Measurements from ENCODE around the gene AKAP11.
"Not testable (repeated sequence)": the region's sequence is repeated elsewhere in the genome, so short reads cannot be mapped to it uniquely, and the experiment has no call there.

AKAP11 gene, protein sequence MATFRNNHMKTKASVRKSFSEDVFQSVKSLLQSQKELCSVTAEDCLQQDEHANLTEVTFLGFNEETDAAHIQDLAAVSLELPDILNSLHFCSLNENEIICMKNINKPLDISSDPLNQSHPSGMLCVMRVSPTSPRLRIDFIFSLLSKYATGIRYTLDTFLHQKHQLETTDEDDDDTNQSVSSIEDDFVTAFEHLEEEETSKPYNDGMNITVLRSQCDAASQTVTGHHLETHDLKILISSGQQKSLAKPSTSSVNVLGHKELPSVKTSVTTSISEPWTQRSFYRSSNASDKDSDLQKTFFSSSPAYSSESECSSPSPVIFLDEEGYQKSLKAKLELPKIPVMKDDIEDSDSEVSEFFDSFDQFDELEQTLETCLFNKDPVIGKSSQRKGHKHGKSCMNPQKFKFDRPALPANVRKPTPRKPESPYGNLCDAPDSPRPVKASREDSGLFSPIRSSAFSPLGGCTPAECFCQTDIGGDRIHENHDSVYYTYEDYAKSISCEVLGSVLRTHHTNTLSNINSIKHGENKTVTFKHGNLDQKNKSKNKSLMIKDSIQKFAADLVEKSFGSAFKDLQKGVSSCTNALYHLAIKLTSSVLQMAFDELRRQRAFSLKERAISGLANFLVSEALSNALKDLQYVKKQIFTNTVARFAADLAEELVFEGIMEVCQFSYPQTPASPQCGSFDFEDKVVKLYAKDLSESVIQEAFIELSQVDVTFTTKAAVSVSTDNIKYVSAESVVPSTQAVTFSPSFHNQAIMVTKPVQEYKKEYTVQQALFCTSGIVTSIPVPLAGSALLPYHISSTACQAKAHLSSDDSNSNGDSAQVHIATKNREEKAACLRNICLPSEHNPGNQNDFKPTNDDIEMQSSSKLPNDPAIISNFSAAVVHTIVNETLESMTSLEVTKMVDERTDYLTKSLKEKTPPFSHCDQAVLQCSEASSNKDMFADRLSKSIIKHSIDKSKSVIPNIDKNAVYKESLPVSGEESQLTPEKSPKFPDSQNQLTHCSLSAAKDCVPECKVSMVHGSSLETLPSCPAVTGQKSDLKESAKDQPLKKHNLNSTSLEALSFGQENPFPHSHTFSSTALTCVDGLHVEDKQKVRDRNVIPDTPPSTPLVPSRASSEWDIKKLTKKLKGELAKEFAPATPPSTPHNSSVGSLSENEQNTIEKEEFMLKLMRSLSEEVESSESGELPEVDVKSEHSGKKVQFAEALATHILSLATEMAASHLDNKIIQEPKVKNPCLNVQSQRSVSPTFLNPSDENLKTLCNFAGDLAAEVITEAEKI (N-terminal part only)

DNA sequence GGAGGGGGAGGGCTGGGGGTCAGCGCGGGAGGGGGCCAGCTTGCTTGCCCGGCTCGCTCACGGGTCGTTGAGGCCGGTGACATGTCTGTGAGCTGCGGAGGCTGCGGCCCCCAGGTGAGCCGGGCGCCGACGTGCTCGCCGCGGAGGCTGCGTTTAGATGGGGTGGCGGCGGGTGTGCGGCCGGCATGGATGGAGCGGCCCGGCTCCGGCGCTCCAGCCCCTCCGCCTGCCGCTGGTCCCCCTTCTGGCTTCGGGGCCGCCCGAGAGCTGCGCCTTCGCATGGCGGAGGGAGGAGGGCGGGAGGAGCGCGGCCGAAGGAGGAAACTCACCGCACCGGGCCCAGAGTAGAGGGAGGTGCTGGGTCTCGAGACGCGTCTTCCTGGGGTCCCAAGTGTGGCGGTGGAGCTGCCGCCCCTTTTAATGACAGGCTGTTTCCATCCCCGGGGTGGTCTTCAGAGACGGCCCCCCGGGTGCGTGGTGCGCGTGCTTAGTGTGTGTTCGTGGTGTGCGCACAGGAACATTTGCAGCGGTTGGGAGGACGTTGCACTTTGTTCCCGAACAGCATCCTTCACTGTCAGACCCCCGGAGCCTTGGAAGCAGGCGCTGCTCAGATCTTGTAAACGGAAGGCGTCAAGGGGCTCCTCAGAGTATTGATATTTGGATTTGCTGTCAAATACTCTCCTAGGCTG is at the start of gene AKAP11:
Gene AKAP11, plus strand, starts transcription at position 38 of the 689 bp plus-strand sequence. CDS start 14,197 bp downstream, outside the sequence.
- peak in 1 of 2 experiments; percentile 47 for DNase-seq

DNA sequence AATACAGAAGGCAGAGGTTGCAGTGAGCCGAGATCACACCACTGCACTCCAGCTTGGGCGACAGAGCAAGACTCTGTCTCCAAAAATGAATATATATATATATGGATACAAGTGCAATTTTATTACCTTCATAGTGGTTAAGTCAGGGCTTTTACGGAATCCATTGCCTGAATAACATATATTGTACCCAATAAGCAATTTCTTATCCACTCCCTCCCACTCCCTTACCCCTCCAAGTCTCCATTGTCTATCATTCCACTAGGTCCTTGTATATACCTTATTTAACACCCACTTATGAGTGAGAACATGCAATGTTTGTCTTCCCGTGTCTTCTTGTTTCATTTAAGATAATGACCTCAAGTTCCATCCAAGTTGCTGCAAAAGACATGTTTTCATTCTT is 48.3 kb upstream of the AKAP11 start:
- no peak for DNase-seq

DNA sequence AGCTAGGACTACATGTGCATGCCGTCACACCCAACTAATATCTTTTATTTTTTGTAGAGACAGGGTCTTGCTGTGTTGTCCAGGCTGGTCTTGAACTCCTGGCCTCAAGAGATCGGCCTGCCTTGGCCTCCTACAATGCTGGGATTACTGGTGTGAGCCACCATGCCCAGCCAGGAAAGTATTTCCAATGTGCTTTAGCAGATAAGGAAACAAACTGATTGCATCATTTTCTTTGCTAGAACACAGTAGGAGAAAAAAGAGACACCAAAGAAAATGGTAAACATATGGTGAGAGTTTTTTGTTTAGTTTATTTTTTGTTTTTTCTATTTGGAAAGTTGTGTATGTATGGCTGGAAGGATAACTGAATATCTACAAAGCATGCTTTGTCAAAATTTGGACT is 46.9 kb upstream of the AKAP11 start:
- DNase-seq = no peak

DNA sequence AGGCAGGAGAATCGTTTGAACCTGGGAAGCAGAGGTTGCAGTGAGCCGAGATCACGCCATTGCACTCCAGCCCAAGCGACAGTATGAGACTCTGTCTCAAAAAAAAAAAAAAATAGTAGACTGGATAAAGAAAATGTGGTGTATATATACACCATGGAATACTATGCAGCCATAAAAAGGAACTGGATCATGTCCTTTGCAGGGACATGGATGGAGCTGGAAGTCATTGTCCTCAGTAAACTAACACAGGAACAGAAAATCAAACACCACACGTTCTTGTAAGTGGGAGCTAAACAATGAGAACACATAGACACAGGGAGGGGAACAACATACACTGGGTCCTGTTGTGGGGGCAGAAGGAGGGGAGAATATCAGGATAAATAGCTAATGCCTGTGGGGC is 45.2 kb upstream of the AKAP11 start:
- DNase-seq = not testable (repeated sequence)

DNA sequence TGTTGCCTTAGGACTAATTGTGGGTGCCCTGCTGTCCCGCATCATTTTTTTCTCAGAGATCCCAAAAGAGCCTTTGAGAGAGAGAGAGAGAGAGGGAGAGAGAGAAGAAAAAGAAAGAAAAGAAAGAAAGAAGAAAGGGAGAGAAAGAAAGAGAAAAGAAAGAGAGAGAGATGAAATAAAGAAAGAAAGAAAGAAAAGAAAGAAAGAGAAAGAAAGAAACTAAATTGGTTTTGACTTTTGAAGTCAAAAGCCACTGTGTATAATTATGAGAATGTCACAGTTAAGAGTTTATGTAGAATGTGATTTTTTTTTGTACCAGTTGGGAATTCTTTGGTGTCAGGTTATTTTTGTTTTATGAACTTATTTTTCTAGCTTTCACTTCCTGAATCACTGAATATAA is 43.4 kb upstream of the AKAP11 start:
- no peak for DNase-seq

DNA sequence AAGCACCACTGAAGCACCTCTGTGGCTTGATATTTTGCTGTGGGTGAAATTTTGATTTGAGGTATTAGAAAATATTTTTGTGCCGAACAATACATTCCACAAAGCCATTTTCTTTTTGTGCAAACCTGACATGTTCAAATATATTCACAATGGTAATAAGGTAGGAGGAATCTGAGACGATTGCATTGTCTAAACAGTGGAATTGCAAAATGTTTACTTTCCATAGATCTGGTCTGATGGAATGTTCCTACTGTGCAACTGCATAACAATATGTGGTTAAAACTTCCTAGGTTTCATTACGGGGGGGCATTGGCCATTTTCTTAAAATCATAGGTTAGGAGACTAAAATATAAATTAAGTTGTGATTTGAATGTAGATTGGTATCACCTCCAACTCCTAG is 42.7 kb upstream of the AKAP11 start:
- no peak for DNase-seq

DNA sequence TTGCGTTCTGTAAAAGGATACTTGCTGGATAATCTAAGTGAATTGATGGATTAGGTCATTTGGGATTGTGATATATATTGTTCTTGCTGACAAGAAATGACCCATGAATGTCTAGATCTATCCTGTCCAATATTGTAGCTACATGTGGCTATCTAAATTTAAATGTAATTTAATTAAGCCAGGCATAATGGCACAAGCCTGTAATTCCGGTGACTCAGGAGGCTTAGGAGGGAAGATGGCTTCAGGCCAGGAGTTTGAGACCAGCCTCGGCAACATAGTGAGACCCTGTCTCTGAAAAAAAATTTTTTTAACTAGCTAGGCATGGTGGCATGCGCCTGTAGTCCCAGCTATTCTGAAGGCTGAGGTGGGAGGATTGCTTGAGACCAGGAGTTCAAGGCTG is 39.3 kb upstream of the AKAP11 start:
- DNase-seq = no peak

DNA sequence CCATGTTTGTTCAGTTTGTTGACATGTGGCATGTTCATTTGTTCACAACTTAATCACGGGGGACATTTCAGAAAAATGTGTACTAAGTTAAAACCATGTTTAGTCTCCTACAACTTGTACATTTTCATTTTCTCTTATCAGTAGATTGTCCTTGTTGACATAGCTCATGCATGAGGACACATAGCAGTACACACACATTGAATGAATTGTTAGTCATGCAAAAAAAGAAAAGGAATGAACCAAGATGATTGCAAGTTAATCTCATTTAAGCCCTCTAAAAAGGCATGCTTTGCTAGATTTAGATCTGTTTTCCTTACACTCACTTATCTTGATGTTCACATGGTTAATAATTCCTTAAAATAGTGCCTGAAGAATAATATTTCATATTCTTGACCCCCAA is 38.2 kb upstream of the AKAP11 start:
- no peak for DNase-seq

DNA sequence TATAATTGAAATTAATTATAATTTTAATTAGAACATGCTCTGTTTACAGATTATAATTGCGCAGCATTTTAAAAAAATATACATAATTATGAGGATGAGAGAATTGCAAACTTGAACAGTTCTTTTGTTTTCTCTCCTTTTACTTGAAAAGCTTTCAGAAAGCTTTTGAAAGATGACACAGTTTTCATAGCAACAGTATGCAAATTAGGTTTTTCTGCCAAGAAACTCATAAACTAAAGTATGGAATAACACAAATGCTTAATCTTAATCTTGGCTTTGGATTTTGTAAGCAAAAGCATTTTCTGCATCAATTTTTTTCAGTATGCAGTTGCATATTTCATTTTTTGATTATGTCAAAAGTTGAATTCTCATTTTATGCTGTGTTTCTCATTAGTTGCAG is 32.8 kb upstream of the AKAP11 start:
- DNase-seq = no peak

DNA sequence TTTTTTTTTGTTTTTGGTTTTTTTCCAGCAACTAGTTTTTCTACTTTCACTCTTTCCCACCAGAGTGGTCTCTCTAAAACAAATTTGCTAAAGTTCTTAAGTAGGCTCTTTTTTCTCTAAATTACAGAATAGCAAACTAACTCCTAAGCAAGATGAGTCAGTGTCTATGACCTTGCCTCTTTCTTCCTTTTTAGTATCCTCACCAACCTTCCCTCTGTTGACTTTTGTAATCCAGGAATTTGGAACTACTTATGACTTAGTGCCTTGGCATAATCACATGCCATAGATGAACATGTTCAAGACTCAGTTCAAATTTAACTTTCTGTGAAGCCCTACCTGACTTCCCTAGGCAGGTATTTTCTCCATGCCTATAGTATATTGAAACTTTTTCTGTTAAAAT is 32.3 kb upstream of the AKAP11 start:
- no peak for DNase-seq

DNA sequence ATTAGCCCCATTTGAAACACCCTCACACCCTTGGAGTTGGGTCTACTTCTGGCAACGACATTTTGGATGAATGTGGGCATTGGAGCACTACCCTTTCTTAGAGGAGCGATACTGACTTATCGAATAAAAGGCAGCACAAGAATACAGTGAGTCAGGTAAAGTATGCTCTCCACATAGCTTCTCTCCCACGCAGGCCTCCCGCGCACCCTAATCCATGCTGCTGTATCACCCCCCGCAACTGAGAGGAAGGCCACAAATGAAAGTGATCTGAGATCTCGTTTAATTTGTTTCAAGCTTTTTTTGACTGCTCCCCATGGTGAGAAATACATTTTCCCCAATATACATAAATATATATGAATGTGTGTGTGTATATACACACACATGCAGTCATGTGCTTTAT is 25.4 kb upstream of the AKAP11 start:
- DNase-seq = no peak

DNA sequence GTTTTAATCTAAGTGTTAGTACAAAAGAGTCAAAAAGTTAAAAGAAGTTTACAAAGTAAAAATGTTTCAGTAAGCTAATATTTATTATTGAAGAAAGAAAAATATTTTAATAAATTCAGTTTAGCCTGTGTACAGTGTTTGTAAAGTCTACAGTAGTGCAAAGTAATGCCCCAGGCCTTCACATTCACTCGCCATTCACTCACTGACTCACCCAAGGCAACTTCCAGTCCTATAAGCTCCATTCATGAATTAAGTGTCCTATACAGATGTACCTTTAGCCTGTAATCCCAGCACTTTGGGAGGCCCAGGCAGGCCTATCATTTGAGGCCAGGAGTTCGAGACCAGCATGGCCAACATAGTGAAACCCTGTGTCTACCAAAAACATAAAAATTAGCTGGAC is 24.1 kb upstream of the AKAP11 start:
- DNase-seq = no peak

DNA sequence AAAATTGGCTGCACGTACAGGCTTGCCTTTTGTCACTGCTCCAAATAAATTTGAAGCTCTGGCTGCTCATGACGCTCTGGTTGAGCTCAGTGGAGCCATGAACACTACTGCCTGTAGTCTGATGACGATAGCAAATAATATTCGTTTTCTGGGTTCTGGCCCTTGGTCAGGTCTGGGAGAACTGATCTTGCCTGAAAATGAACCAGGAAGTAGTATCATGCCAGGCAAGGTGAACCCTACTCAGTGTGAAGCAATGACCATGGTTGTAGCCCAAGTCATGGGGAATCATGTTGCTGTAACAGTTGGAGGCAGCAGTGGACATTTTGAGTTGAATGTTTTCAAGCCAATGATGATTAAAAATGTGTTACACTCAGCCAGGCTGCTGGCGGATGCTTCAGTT is 16.1 kb upstream of the AKAP11 start:
- DNase-seq = peak in 1 of 2 experiments; percentile 49

DNA sequence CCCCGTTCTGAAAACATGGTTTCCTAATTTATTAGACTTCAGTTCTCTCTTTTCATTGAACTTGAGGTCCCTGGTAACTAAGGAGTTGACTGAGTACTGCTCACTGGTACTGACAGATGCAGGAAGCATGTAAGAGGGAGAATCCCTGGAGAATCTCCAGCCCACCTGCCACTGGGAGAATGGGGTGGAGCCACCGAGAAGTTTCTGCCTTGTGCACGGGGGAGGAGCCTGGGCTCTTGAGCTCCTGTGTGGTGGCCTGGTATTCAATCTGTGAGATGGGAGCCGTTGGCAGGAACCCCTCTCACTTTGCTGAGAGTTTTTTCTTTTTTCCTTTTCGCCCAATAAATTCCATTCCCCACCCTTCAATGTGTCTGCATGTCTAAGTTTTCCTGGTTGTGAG is 13.2 kb upstream of the AKAP11 start:
- peak in 1 of 2 experiments; percentile 22 for DNase-seq

DNA sequence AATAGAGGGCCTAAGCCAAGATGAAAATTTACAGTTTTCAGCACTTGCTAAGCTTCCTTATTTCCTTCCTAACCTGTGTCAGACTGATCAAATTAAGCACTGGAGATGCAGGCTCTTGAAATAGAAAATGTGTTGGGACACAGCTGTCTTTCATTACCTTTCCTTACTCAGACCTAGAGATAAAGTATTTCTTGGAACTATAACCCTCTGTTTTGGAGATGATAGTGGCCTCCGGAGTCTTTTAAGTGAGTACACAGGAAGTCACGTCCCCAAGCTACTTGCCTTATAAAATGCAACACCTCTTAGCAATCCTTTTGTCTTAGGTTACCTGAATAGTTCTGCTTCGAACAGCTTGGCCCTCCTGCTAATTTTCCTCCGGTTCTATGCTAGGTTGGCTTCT is 12.4 kb upstream of the AKAP11 start:
- DNase-seq = no peak

DNA sequence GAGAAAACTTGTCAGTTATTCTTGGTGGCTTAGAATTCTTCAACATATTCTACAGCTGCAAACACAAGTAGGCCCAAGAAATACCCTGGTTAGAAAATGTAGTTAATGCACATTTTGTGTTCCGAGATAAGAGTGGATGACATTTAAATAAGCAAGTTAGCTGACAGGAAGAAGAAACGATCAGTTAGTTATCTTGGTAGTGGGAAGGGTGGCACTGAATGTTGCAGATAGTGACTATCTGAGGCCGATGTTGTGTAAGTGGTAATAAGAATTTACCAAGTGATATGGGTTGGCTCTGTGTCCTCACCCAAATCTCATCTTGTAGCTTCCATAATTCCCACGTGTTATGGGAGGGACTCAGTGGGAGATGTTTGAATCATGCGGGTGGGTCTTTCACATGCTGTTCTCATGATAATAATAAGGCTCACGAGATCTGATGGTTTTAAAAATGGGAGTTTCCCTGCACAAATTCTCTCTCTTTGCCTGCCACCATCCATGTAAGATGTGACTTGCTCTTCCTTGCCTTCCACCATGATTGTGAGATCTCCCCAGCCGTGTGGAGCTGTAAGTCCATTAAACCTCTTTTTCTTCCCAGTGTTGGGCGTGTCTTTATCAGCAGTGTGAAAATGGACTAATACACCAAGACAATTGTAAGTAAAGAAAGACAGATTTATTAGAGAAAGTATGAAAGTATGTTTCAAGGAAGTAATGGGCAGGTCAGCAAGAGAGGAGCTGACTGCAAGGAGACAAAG is 10.9 kb upstream of the AKAP11 start:
- DNase-seq = no peak

DNA sequence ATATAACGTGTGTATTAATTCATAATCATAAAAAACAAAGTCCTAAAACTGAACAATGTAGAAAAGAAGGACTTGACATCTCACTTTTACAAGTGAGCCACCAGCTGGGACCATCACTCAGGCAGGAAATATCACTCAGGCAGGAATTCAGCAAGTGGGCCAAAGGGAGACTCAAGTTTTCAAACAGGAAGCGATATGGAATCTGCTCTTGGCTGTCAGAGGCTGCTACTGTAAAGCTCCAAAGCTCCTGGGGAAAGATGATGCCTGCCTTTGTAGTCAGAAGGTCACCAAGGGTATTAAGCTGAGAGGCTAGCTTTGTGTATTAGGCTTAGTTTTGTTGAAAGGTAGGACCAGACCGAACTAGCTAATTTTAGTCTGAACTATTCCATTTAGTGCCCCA is 5.5 kb upstream of the AKAP11 start:
- DNase-seq = no peak

DNA sequence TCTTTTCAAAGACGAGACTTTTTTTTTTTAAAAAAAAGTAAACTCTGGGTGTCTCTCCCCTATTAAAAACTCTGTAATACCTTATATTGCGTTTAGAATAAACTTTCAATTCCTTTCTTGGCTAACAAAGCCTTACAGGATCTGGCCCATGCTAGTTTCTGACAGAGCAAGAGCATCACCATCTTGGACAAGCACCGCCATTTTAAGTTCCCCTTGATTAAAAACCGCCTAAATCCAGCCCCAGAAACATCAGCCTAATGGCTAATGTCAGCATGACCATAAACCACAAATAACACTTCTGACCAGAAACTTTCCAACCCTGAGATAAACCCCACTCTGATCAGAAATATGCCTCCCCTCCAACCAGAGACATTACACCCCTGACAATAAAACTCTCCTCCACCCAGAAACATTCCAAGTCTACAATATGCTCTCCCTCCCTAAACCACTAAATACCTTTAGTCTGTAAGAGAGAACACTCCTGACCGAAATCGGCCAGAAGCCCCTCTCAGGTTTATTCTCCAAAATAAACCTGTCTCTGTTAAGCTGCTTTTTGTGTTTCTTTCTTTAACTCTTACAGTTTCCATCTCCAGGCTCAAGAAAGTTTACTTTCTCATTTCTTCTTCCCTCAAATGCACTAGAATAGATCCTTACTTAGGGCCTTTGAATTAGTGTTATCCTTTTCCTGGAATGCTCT is 1.6 kb upstream of the AKAP11 start:
- DNase-seq = no peak

DNA sequence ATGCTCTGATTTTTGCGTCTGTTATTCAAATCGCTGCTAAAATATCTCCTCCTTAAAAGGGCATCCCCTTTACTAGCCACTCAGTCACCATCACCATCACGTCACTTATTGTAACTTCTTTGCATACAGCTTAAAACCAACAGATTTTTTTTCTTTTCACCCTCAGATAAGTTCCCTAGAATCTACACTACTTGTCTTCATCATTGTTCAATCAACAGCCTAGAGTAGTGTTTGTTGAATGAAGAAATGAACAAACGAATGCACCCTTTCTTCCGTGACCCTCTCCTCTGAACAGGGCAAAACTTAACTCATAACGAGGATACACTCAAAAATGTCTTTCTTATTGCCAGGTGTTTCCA is 1.1 kb upstream of the AKAP11 start:
- no peak for DNase-seq

DNA sequence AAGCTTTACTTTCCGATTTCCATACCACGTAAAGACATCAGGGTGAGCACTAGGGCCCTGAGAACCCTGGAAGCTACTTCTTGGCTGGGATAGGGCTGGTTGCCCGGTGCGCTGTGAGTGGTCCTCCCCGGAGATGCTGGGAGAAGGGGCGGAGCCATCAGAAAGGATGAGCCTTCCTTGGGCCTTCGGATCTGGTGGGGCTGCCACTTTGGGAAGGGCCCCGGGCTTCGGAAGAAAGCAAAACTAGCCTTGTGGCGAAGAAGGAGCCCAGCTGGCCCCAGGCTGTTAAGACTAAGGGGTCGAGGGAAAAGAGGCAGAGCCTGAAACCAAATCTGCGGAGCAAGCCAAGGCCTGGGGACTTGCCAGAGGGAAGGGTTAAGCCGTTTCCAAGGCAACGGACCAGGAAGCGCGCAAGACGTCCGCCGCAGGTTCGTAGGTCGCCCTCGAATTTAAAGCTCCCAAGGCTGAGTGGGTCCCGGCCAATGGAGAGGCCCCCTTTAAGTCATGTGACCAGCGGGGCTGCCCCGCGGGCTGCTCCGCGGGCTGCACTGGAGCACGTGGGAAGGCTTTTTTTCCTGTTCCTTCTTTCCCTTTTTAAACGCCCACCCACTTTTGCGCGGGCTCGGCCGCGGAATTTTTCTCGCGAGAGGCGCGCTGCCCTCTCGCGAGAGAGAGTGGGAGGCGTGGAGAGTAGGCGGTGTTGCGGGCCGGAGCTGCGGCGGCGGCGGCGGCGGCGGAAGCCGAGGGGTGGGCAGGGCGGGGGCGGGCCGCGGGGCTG is 426 bp upstream of the AKAP11 start:
- DNase-seq = peak; percentile 93 to 98

DNA sequence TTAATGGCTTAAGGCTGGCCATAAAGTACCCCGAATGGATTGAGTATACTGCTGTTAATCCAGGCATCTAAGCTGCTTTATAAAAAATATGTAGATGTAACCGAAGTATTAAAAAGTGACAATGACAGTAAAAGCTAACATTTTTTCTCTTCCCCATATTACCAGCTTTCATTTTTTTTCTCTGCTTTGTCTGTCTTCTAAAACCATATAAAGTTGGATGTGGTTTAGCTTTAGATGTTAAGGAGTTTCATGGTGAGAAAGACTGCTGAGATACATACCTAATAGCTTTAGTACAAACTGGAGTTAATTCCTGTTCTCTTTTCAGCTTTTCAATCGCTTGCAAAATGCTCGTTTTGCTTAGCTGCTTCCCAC is 838 bp downstream of the AKAP11 start:
- DNase-seq = no peak
